ENCODE results near the gene NFE2L1. TPM values are rescaled to one million over a fixed set of nuclear protein-coding genes. Genes with fewer than 3 reads are reported as not detected.

NFE2L1 gene
- total RNA-seq, 4 donors from 2014 or later: 166 to 289 (median 182) TPM

GRCh38 chr17:48044851-48045250 is 3.3 kb upstream of the NFE2L1 start:
- TF ChIP-seq POLR2AphosphoS5 (IDR thresholded peaks at IDR 0.05): no peak
- TF ChIP-seq CTCF (IDR thresholded peaks at IDR 0.05): no peak
- TF ChIP-seq POLR2A (IDR thresholded peaks at IDR 0.05): no peak
- TF ChIP-seq EP300 (IDR thresholded peaks at IDR 0.05): no peak
- no peaks in the 10 kb centered on the region for H3K27me3 ChIP-seq
- no peaks in the 10 kb centered on the region for H3K36me3 ChIP-seq
- H3K27ac ChIP-seq: no peak overlapping the region
- peaks cover 0 to 34% (median 2%) of the 10 kb centered on the region in 3 donors for H3K4me1 ChIP-seq
- 90 to 100% methylated on average over 3 to 4 of the region's 4 CpGs for WGBS, 2 donors (ENCODE audit: low coverage in 1 of 2)
- H3K4me3 ChIP-seq: no peak overlapping the region
- H3K9me3 ChIP-seq: no peaks in the 10 kb centered on the region
- ATAC-seq: no peak

GRCh38 chr17:48045316-48046001 is 2.7 kb upstream of the NFE2L1 start:
- Histone ChIP-seq H3K27me3 (no peaks in the 10 kb centered on the region), H3K4me3 (no peak overlapping the region), H3K36me3 (no peaks in the 10 kb centered on the region), H3K27ac (no peak overlapping the region), H3K9me3 (no peaks in the 10 kb centered on the region), H3K4me1 (peaks cover 0 to 40% (median 7%) of the 10 kb centered on the region in 3 donors)
- WGBS, 2 donors (ENCODE audit: low coverage in 1 of 2): 50% methylated on average over 2 to 4 of the region's 8 CpGs
- TF ChIP-seq EP300 (IDR thresholded peaks at IDR 0.05) (no peak), POLR2AphosphoS5 (IDR thresholded peaks at IDR 0.05) (no peak), POLR2A (IDR thresholded peaks at IDR 0.05) (no peak), CTCF (IDR thresholded peaks at IDR 0.05) (no peak)
- ATAC-seq: no peak

GRCh38 chr17:48046296-48046695 is 1.9 kb upstream of the NFE2L1 start:
- peaks cover 1 to 48% (median 12%) of the 10 kb centered on the region in 3 donors for H3K4me1 ChIP-seq
- H3K9me3 ChIP-seq: no peaks in the 10 kb centered on the region
- WGBS, 2 donors (ENCODE audit: low coverage in 1 of 2): 88 to 93% methylated on average over 3 to 7 of the region's 7 CpGs
- H3K27ac ChIP-seq: peak overlapping the region in 1 of 4 donors; percentile 1
- no peak for ATAC-seq
- no peaks in the 10 kb centered on the region for H3K27me3 ChIP-seq
- H3K36me3 ChIP-seq: peaks cover 0 to 8% of the 10 kb centered on the region in 2 donors
- H3K4me3 ChIP-seq: no peak overlapping the region
- TF ChIP-seq EP300 (IDR thresholded peaks at IDR 0.05) (no peak), POLR2A (IDR thresholded peaks at IDR 0.05) (no peak), POLR2AphosphoS5 (IDR thresholded peaks at IDR 0.05) (no peak), CTCF (IDR thresholded peaks at IDR 0.05) (no peak)

- Histone ChIP-seq H3K27ac (peak overlapping the region; percentile 83 to 99 (median 96)), H3K9me3 (no peaks in the 10 kb centered on the region), H3K36me3 (peaks cover 0 to 11% of the 10 kb centered on the region in 2 donors), H3K4me3 (peak overlapping the region; percentile 65 to 77), H3K27me3 (no peaks in the 10 kb centered on the region), H3K4me1 (peaks cover 7 to 57% (median 21%) of the 10 kb centered on the region in 3 donors)
- 6 to 13% methylated on average over 12 to 13 of the region's 26 CpGs for WGBS, 2 donors (ENCODE audit: low coverage in 1 of 2)
- TF ChIP-seq POLR2AphosphoS5 (IDR thresholded peaks at IDR 0.05): no peak
- no peak for TF ChIP-seq CTCF (IDR thresholded peaks at IDR 0.05)
- TF ChIP-seq POLR2A (IDR thresholded peaks at IDR 0.05): no peak
- no peak for TF ChIP-seq EP300 (IDR thresholded peaks at IDR 0.05)
- no peak for ATAC-seq
These were observed 932 bp upstream of the NFE2L1 start for GRCh38 chr17:48047113-48047740.
